Heart left ventricle (tissue), 16 donors: ENCODE measurements around the gene MTCH2. TPM values are rescaled to one million over a fixed set of nuclear protein-coding genes. Genes with fewer than 3 reads are reported as not detected.

ENCODE experiments used
- ATAC-seq, 4 donors: fragments of 200-7000 bp; cut with Tn5 transposase; one replicate each; pipeline ENCODE4 v1.9.1; 2020 to 2022; ENCODE audit warnings: moderate library complexity in 4 of 4, mild to moderate bottlenecking in 3 of 4, moderate number of reproducible peaks in 1 of 4
- DNase-seq, 5 donors: peaks; one replicate each; pipeline ENCODE4 v3.0.0-alpha.2; 2020
- H3K27ac ChIP-seq, 12 donors: fragments of 200-600 bp; sonication (generic) in 4 of 12; one replicate each; pipeline versions ENCODE4 v1.5.0 to v1.8.0; 2016 to 2022; ENCODE audit warnings: mild to moderate bottlenecking in 2 of 12
- H3K27me3 ChIP-seq, 9 donors: fragments of 200-600 bp; sonication (generic) in 2 of 9; one replicate each; pipeline versions ENCODE4 v1.5.1 to v1.8.0; 2016 to 2022; ENCODE audit warnings: mild to moderate bottlenecking in 3 of 9
- H3K36me3 ChIP-seq, 9 donors: fragments of 200-600 bp; sonication (generic) in 2 of 9; one replicate each; pipeline versions ENCODE4 v1.5.0 to v1.8.0; 2018 to 2022; ENCODE audit warnings: mild to moderate bottlenecking in 2 of 9
- H3K4me1 ChIP-seq, 12 donors: fragments of 200-600 bp; sonication (generic) in 4 of 12; one replicate each; pipeline versions ENCODE4 v1.5.0 to v1.8.0; 2016 to 2022; ENCODE audit warnings: mild to moderate bottlenecking in 3 of 12
- H3K4me3 ChIP-seq, 12 donors: fragments of 200-600 bp; sonication (generic) in 4 of 12; one replicate each; pipeline versions ENCODE4 v1.5.0 to v1.8.0; 2017 to 2022; ENCODE audit warnings: mild to moderate bottlenecking in 9 of 12, moderate library complexity in 4 of 12
- H3K9me3 ChIP-seq, 12 donors: fragments of 200-600 bp; sonication (generic) in 4 of 12; one replicate each; pipeline versions ENCODE4 v1.5.0 to v1.8.0; 2016 to 2022; ENCODE audit warnings: mild to moderate bottlenecking in 1 of 12
- CTCF ChIP-seq, 12 donors: fragments of 200-600 bp; sonication (generic) in 4 of 12; IDR thresholded peaks; one replicate each; pipeline versions ENCODE4 v1.5.0 to v1.8.0; 2018 to 2022; ENCODE audit warnings: antibody characterized with exemption in 12 of 12, mild to moderate bottlenecking in 5 of 12
- POLR2A ChIP-seq, 2 donors: fragments of 450-650 bp; IDR thresholded peaks; one replicate each; pipeline ENCODE4 v1.6.1; 2017; ENCODE audit warnings: antibody characterized with exemption in 2 of 2, mild to moderate bottlenecking in 2 of 2, moderate library complexity in 2 of 2
- WGBS, 4 donors: extraction: QIAGEN DNeasy Blood & Tissue Kit in 2 of 4; methylation state at CpG; one replicate each; pipeline versions ENCODE4 v1.1.5 to v1.1.7; 2013 to 2018; 5-methylcytosine and 5-hydroxymethylcytosine counted together
- intact Hi-C, 10 donors: fragments of 100-400 bp; cut with DNase I; formaldehyde crosslinking; loops; one replicate each; pipeline versions ENCODE4 v1.11.1 to v1.14.2; 2022
- polyA plus RNA-seq, 2 donors: library from polyadenylated mRNA; stranded (reverse); fragments of 200-250 nt; gene quantifications; one replicate each; pipeline ENCODE4 v1.2.3, GENCODE V29; 2013
- total RNA-seq, 9 donors: library from RNA; depleted of rRNA in 2 of 9; stranded (reverse); fragments of >200 nt in 2 of 9; fragmentation: NEBNext Ultra II Directional in 3 of 9; extraction: Animal tissue kit (Norgen Biotek cat#: 25700) in 3 of 9; gene quantifications; one replicate each; pipeline versions ENCODE4 v1.1.0 to v1.2.4, GENCODE V29; 2016 to 2023
- donor health status: ischemic (EF 13 %, LVEDD 7.1; RV severe dilation, severe dysfunction).
- donor health status: healthy with polysubstance abuse.
- donor health status: DM: no; HTN: yes; CAD: no.
- donor health status: DM: no; HTN: no; CAD: no.
- donor health status: ischemic (EF 25% LVEDD 6.9; RV normal size, moderate dysfunction).
- donor health status: ischemic (EF 25% LVEDD 5.7; RV mildly dilated, moderate dysfunction).
- donor health status: healthy.
- donor health status: DM: yes; HTN: yes; CAD: no.
- donor health status: ischemic (EF 35%, LVEDD 5.7; RV mildly dilated, moderate dysfunction).
- donor health status: nonischemic (EF 11% LVEDD 7.7; RV severe dilation, severe dysfunction).
- donor health status: DM: yes; HTN: yes; CAD: no.
- donor health status: PGD.
- donor health status: ischemic (EF 29% LVEDD 5.4; RV normal size, mild dysfunction).
- donor health status: nonischemic (EF 23%, LVEDD 6.1; RV moderate dilation, normal function).

MTCH2 gene
- total and polyA plus RNA-seq, 11 donors: 38.2 to 135 (median 95.9) TPM

- Histone ChIP-seq H3K4me1 (no peaks in the 10 kb centered on the region), H3K36me3 (no peaks in the 10 kb centered on the region), H3K9me3 (no peaks in the 10 kb centered on the region), H3K4me3 (no peak overlapping the region), H3K27ac (no peak overlapping the region), H3K27me3 (no peaks in the 10 kb centered on the region)
- WGBS, 4 donors: 96 to 99% (median 97%) methylated on average over 2 of the region's 2 CpGs
- no peak for DNase-seq
- ATAC-seq: no peak
- intact Hi-C loops: no loop called here
- TF ChIP-seq POLR2A (IDR thresholded peaks at IDR 0.05) (no peak), CTCF (IDR thresholded peaks at IDR 0.05) (no peak)
Measured at GRCh38 chr11:47661245-47661644, 18.9 kb upstream of the MTCH2 start.

GRCh38 chr11:47659276-47659675, 16.9 kb upstream of the MTCH2 start:
- no peaks in the 10 kb centered on the region for H3K27me3 ChIP-seq
- TF ChIP-seq POLR2A (IDR thresholded peaks at IDR 0.05) (no peak), CTCF (IDR thresholded peaks at IDR 0.05) (no peak)
- no peaks in the 10 kb centered on the region for H3K36me3 ChIP-seq
- no peak overlapping the region for H3K4me3 ChIP-seq
- ATAC-seq (no peak), DNase-seq (no peak)
- 66 to 79% (median 69%) methylated on average over 4 of the region's 4 CpGs for WGBS, 4 donors
- no peaks in the 10 kb centered on the region for H3K9me3 ChIP-seq
- H3K27ac ChIP-seq: no peak overlapping the region
- intact Hi-C loops: no loop called here
- no peaks in the 10 kb centered on the region for H3K4me1 ChIP-seq

- H3K27ac ChIP-seq: no peak overlapping the region
Measured at GRCh38 chr11:47656260-47656885, 14.0 kb upstream of the MTCH2 start.

More at GRCh38 chr11:47656260-47656885, 14.0 kb upstream of the MTCH2 start:
- Histone ChIP-seq H3K4me3 (no peak overlapping the region), H3K27me3 (no peaks in the 10 kb centered on the region), H3K4me1 (no peaks in the 10 kb centered on the region), H3K9me3 (peaks cover 0 to 11% (median 0%) of the 10 kb centered on the region in 12 donors), H3K36me3 (no peaks in the 10 kb centered on the region)
- WGBS, 4 donors: 61 to 72% (median 66%) methylated on average over 6 of the region's 6 CpGs
- ATAC-seq (no peak), DNase-seq (no peak)
- intact Hi-C loops: no loop called here
- no peak for TF ChIP-seq POLR2A (IDR thresholded peaks at IDR 0.05)
- TF ChIP-seq CTCF (IDR thresholded peaks at IDR 0.05): no peak
